Measurements from ENCODE around the gene TRPV5.

Gene TRPV5

GRCh38 chr7:142897691-142898090 lies 35.9 kb downstream of the TRPV5 start:
- TF ChIP-seq CTCF (IDR thresholded peaks at IDR 0.05): no peak

GRCh38 chr7:142896741-142897379 lies 36.7 kb downstream of the TRPV5 start:
- TF ChIP-seq CTCF (IDR thresholded peaks at IDR 0.05): no peak

GRCh38 chr7:142896151-142896550 lies 37.4 kb downstream of the TRPV5 start:
- TF ChIP-seq CTCF (IDR thresholded peaks at IDR 0.05): no peak

GRCh38 chr7:142894985-142895593 lies 38.5 kb downstream of the TRPV5 start:
- TF ChIP-seq CTCF (IDR thresholded peaks at IDR 0.05): no peak

- TF ChIP-seq CTCF (IDR thresholded peaks at IDR 0.05): no peak
Measured at GRCh38 chr7:142894112-142894984, 39.2 kb downstream of the TRPV5 start.

GRCh38 chr7:142892951-142893350 lies 40.6 kb downstream of the TRPV5 start:
- TF ChIP-seq CTCF (IDR thresholded peaks at IDR 0.05): no peak

GRCh38 chr7:142891490-142892082 lies 42.0 kb downstream of the TRPV5 start:
- TF ChIP-seq CTCF (IDR thresholded peaks at IDR 0.05): no peak
